Measurements from ENCODE around the gene KCNQ5.

DNA sequence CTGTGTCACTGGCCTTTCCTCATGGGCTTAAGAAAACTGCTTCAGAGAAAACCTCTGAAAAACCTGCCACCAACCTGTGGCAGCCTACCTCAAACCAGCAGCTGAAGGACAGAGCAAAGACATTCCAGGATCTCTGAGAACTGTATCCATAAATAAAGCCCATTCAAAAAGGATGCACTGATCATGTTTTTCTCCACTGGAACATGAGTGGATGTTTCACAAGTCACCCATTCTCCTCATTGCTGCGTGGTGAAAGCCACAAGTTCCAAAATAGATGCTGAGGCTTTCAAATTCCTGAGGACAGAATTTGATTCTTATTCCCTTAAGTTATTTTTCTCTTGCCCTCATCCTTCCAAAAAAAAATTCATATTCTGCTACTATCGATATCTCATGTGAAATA is 322.8 kb downstream of the KCNQ5 start:
- TF ChIP-seq, protein P1, sequence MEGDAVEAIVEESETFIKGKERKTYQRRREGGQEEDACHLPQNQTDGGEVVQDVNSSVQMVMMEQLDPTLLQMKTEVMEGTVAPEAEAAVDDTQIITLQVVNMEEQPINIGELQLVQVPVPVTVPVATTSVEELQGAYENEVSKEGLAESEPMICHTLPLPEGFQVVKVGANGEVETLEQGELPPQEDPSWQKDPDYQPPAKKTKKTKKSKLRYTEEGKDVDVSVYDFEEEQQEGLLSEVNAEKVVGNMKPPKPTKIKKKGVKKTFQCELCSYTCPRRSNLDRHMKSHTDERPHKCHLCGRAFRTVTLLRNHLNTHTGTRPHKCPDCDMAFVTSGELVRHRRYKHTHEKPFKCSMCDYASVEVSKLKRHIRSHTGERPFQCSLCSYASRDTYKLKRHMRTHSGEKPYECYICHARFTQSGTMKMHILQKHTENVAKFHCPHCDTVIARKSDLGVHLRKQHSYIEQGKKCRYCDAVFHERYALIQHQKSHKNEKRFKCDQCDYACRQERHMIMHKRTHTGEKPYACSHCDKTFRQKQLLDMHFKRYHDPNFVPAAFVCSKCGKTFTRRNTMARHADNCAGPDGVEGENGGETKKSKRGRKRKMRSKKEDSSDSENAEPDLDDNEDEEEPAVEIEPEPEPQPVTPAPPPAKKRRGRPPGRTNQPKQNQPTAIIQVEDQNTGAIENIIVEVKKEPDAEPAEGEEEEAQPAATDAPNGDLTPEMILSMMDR (IDR thresholded peaks at IDR 0.05) = no peak
- TF ChIP-seq POLR2A (IDR thresholded peaks at IDR 0.05) (no peak), EP300 (IDR thresholded peaks at IDR 0.05) (no peak), POLR2AphosphoS5 (IDR thresholded peaks at IDR 0.05) (no peak)
